HepG2 (cell line): ENCODE data around the gene ADGRG6.

Experiments used
- EZH2 ChIP-seq: conservative IDR thresholded peaks from 2 replicates; pipeline ENCODE4 v1.6.1; 2012; ENCODE audit warnings: mild to moderate bottlenecking, low read depth, low read length, moderate library complexity
- PHF8 ChIP-seq: sonication (generic); formaldehyde crosslinking; IDR thresholded peaks from 2 replicates; pipeline ENCODE4 v1.5.0; 2020; ENCODE audit warnings: missing genetic modification reagents
- POLR2A ChIP-seq, 2 experiments: IDR thresholded peaks; 2 replicates each; pipeline ENCODE4 v1.6.1; 2011; ENCODE audit warnings: low read depth in 2 of 2, low read length in 2 of 2, mild to moderate bottlenecking in 1 of 2, moderate library complexity in 1 of 2; ENCODE audit not compliant: insufficient read depth in 1 of 2
- RNF2 ChIP-seq: fragments of 450-650 bp; conservative IDR thresholded peaks from 2 replicates; pipeline ENCODE4 v1.6.1; 2016; ENCODE audit warnings: low read depth
- SYNCRIP ChIP-seq: fragments of 200-400 bp; formaldehyde crosslinking; IDR thresholded peaks from 2 replicates; pipeline ENCODE4 v1.6.1; 2018; ENCODE audit warnings: mild to moderate bottlenecking, low read depth, low read length; ENCODE audit not compliant: insufficient read depth
- TAF1 ChIP-seq: sonication (generic); formaldehyde crosslinking; IDR thresholded peaks from 2 replicates; pipeline ENCODE4 v1.4.0; 2020; ENCODE audit warnings: missing genetic modification reagents
- TBP ChIP-seq: sonication (generic); formaldehyde crosslinking; IDR thresholded peaks from 2 replicates; pipeline ENCODE4 v1.5.0; 2020; ENCODE audit warnings: missing genetic modification reagents
- ZNF335 ChIP-seq: sonication (generic); formaldehyde crosslinking; IDR thresholded peaks from 2 replicates; pipeline ENCODE4 v1.4.0; 2020; ENCODE audit warnings: missing genetic modification reagents
- TF ChIP-seq, protein P1 (sequence below): IDR thresholded peaks from 2 replicates; pipeline ENCODE4 v1.6.1; 2012; ENCODE audit warnings: inconsistent platforms
- TF ChIP-seq, protein P2 (sequence below): sonication (generic); formaldehyde crosslinking; IDR thresholded peaks from 2 replicates; pipeline ENCODE4 v1.9.0; 2021; ENCODE audit warnings: missing genetic modification reagents, borderline replicate concordance
- TF ChIP-seq, protein P3 (sequence below): sonication (generic); formaldehyde crosslinking; IDR thresholded peaks from 2 replicates; pipeline ENCODE4 v1.5.0; 2020; ENCODE audit warnings: mild to moderate bottlenecking, missing genetic modification reagents
- TF ChIP-seq, protein P4 (sequence below), 2 experiments: sonication (generic) in 1 of 2; formaldehyde crosslinking in 1 of 2; IDR thresholded peaks; 2 replicates each; pipeline versions ENCODE4 v1.5.1 to v1.6.1; 2011 to 2020; ENCODE audit warnings: borderline replicate concordance in 1 of 2, low read depth in 1 of 2, low read length in 1 of 2, mild to moderate bottlenecking in 1 of 2, missing genetic modification reagents in 1 of 2, moderate library complexity in 1 of 2

DNA sequence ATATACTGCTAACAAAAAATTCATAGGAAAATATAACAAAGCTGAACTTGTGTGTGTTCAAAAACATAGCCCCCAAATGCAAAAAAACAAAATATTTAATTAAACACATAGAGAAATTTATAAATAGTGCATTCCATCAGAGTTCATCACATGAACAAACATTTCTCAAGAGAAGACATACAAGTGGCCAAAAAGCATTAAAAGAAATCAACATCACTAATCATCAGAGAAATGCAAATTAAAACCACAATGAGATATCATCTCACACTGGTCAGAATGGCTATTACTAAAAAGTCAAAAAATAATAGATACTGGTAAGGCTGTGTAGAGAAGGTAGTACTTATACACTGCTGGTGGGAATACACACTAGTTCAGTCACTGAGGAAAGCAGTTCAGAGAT lies 39.6 kb upstream of the ADGRG6 start:
- TF ChIP-seq ZNF335 (CRISPR knock-in tag) (no peak), RNF2 (no peak), EZH2 (no peak), TBP (CRISPR knock-in tag) (no peak), SYNCRIP (no peak), TAF1 (CRISPR knock-in tag) (no peak), POLR2A (IDR thresholded peaks at IDR 0.05; ENCODE audit: insufficient read depth in 1 of 2, low read depth in 2 of 2, low read length in 2 of 2) (no peak), PHF8 (CRISPR knock-in tag) (no peak)
- TF ChIP-seq, protein P1, sequence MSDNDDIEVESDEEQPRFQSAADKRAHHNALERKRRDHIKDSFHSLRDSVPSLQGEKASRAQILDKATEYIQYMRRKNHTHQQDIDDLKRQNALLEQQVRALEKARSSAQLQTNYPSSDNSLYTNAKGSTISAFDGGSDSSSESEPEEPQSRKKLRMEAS = no peak
- TF ChIP-seq, protein P2, sequence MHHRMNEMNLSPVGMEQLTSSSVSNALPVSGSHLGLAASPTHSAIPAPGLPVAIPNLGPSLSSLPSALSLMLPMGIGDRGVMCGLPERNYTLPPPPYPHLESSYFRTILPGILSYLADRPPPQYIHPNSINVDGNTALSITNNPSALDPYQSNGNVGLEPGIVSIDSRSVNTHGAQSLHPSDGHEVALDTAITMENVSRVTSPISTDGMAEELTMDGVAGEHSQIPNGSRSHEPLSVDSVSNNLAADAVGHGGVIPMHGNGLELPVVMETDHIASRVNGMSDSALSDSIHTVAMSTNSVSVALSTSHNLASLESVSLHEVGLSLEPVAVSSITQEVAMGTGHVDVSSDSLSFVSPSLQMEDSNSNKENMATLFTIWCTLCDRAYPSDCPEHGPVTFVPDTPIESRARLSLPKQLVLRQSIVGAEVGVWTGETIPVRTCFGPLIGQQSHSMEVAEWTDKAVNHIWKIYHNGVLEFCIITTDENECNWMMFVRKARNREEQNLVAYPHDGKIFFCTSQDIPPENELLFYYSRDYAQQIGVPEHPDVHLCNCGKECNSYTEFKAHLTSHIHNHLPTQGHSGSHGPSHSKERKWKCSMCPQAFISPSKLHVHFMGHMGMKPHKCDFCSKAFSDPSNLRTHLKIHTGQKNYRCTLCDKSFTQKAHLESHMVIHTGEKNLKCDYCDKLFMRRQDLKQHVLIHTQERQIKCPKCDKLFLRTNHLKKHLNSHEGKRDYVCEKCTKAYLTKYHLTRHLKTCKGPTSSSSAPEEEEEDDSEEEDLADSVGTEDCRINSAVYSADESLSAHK (CRISPR knock-in tag) = no peak
- TF ChIP-seq, protein P3, sequence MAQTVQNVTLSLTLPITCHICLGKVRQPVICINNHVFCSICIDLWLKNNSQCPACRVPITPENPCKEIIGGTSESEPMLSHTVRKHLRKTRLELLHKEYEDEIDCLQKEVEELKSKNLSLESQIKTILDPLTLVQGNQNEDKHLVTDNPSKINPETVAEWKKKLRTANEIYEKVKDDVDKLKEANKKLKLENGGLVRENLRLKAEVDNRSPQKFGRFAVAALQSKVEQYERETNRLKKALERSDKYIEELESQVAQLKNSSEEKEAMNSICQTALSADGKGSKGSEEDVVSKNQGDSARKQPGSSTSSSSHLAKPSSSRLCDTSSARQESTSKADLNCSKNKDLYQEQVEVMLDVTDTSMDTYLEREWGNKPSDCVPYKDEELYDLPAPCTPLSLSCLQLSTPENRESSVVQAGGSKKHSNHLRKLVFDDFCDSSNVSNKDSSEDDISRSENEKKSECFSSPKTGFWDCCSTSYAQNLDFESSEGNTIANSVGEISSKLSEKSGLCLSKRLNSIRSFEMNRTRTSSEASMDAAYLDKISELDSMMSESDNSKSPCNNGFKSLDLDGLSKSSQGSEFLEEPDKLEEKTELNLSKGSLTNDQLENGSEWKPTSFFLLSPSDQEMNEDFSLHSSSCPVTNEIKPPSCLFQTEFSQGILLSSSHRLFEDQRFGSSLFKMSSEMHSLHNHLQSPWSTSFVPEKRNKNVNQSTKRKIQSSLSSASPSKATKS (CRISPR knock-in tag) = no peak
- TF ChIP-seq, protein P4, sequence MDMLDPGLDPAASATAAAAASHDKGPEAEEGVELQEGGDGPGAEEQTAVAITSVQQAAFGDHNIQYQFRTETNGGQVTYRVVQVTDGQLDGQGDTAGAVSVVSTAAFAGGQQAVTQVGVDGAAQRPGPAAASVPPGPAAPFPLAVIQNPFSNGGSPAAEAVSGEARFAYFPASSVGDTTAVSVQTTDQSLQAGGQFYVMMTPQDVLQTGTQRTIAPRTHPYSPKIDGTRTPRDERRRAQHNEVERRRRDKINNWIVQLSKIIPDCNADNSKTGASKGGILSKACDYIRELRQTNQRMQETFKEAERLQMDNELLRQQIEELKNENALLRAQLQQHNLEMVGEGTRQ (IDR thresholded peaks at IDR 0.05; ENCODE audit: low read depth, low read length) = no peak
- TF ChIP-seq, protein P4 (CRISPR knock-in tag; IDR thresholded peaks at IDR 0.05; ENCODE audit: borderline replicate concordance) = no peak
